HEK293T (cell line): Measurements from ENCODE around the gene MZB1.

Experiments
- BHLHE40 ChIP-seq: fragments of 450-650 bp; IDR thresholded peaks from 2 replicates; pipeline ENCODE4 v1.6.1; 2016; ENCODE audit warnings: mild to moderate bottlenecking, moderate library complexity, borderline replicate concordance
- CTBP1 ChIP-seq: fragments of 450-650 bp; IDR thresholded peaks from 2 replicates; pipeline ENCODE4 v1.6.1; 2016; ENCODE audit warnings: borderline replicate concordance
- FOXA1 ChIP-seq: fragments of 450-650 bp; IDR thresholded peaks from 2 replicates; pipeline ENCODE4 v1.6.1; 2016; ENCODE audit warnings: mild to moderate bottlenecking
- FOXK2 ChIP-seq: fragments of 450-650 bp; IDR thresholded peaks from 2 replicates; pipeline ENCODE4 v1.6.1; 2016; ENCODE audit warnings: mild to moderate bottlenecking
- L3MBTL2 ChIP-seq: fragments of 450-650 bp; conservative IDR thresholded peaks from 2 replicates; pipeline ENCODE4 v1.6.1; 2016; ENCODE audit warnings: mild to moderate bottlenecking
- LEF1 ChIP-seq: fragments of 450-650 bp; IDR thresholded peaks from 2 replicates; pipeline ENCODE4 v1.6.1; 2017; ENCODE audit warnings: mild to moderate bottlenecking, borderline replicate concordance
- NFRKB ChIP-seq: fragments of 450-650 bp; IDR thresholded peaks from 2 replicates; pipeline ENCODE4 v1.6.1; 2016; ENCODE audit warnings: mild to moderate bottlenecking, moderate library complexity
- SP1 ChIP-seq: fragments of 450-650 bp; IDR thresholded peaks from 2 replicates; pipeline ENCODE4 v1.6.1; 2017
- SUZ12 ChIP-seq: fragments of 450-650 bp; IDR thresholded peaks from 2 replicates; pipeline ENCODE4 v1.6.1; 2016; ENCODE audit warnings: mild to moderate bottlenecking
- ZNF384 ChIP-seq: fragments of 450-650 bp; IDR thresholded peaks from 2 replicates; pipeline ENCODE4 v1.6.1; 2016
- TF ChIP-seq, protein P1 (sequence below): fragments of 450-650 bp; IDR thresholded peaks from 2 replicates; pipeline ENCODE4 v1.6.1; 2016

- TF ChIP-seq, protein P1, sequence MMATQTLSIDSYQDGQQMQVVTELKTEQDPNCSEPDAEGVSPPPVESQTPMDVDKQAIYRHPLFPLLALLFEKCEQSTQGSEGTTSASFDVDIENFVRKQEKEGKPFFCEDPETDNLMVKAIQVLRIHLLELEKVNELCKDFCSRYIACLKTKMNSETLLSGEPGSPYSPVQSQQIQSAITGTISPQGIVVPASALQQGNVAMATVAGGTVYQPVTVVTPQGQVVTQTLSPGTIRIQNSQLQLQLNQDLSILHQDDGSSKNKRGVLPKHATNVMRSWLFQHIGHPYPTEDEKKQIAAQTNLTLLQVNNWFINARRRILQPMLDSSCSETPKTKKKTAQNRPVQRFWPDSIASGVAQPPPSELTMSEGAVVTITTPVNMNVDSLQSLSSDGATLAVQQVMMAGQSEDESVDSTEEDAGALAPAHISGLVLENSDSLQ, result no peak
- TF ChIP-seq FOXA1 (no peak), SP1 (no peak), FOXK2 (no peak), L3MBTL2 (no peak), CTBP1 (no peak), NFRKB (no peak), SUZ12 (no peak), BHLHE40 (no peak), LEF1 (no peak), ZNF384 (no peak)
Observed at GRCh38 chr5:139343476-139343875, 46.2 kb downstream of the MZB1 start.
